Adrenal gland (tissue), 5 donors: ENCODE measurements around the gene PADI6.

Experiments
- POLR2A ChIP-seq, 2 donors: fragments of 450-650 bp; IDR thresholded peaks; one replicate each; pipeline ENCODE4 v1.6.1; 2017; ENCODE audit warnings: antibody characterized with exemption in 2 of 2, mild to moderate bottlenecking in 2 of 2, moderate library complexity in 1 of 2
- TF ChIP-seq, protein P1 (sequence below), 6 experiments: fragments of 450-650 bp in 4 of 6; fragments of 200-600 bp in 2 of 6; sonication (generic) in 1 of 6; IDR thresholded peaks; 1 replicate in 5 of 6; 2 replicates in 1 of 6; pipeline versions ENCODE4 v1.5.1 to v1.8.0; 2016 to 2021; ENCODE audit warnings: antibody characterized with exemption in 6 of 6, mild to moderate bottlenecking in 2 of 6, moderate library complexity in 1 of 6
- donor health status: DM: no; HTN: no; CAD: no.

GRCh38 chr1:17414022-17414421 lies 42.0 kb downstream of the PADI6 start:
- TF ChIP-seq, protein P1, sequence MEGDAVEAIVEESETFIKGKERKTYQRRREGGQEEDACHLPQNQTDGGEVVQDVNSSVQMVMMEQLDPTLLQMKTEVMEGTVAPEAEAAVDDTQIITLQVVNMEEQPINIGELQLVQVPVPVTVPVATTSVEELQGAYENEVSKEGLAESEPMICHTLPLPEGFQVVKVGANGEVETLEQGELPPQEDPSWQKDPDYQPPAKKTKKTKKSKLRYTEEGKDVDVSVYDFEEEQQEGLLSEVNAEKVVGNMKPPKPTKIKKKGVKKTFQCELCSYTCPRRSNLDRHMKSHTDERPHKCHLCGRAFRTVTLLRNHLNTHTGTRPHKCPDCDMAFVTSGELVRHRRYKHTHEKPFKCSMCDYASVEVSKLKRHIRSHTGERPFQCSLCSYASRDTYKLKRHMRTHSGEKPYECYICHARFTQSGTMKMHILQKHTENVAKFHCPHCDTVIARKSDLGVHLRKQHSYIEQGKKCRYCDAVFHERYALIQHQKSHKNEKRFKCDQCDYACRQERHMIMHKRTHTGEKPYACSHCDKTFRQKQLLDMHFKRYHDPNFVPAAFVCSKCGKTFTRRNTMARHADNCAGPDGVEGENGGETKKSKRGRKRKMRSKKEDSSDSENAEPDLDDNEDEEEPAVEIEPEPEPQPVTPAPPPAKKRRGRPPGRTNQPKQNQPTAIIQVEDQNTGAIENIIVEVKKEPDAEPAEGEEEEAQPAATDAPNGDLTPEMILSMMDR (IDR thresholded peaks at IDR 0.05): no peak
- no peak for TF ChIP-seq POLR2A (IDR thresholded peaks at IDR 0.05)
